Stomach (tissue), 4 donors: Measurements from ENCODE around the gene RNF207.

ENCODE experiments used
- EP300 ChIP-seq: sonication (generic); formaldehyde crosslinking; IDR thresholded peaks from one replicate; pipeline ENCODE4 v1.6.1; 2017; ENCODE audit warnings: antibody characterized with exemption
- POLR2A ChIP-seq, 4 donors: fragments of 450-650 bp; IDR thresholded peaks; one replicate each; pipeline ENCODE4 v1.6.1; 2016; ENCODE audit warnings: antibody characterized with exemption in 4 of 4, control low read depth in 2 of 4, mild to moderate bottlenecking in 1 of 4, moderate library complexity in 1 of 4
- POLR2AphosphoS5 ChIP-seq, 3 donors: sonication (generic); formaldehyde crosslinking; IDR thresholded peaks; one replicate each; pipeline ENCODE4 v1.6.1; 2016; ENCODE audit warnings: antibody characterized with exemption in 3 of 3
- TF ChIP-seq, protein P1 (sequence below), 7 experiments: fragments of 450-650 bp in 4 of 7; fragments of 200-600 bp in 3 of 7; sonication (generic) in 3 of 7; IDR thresholded peaks; one replicate each; pipeline ENCODE4 v1.5.1; 2016 to 2019; ENCODE audit warnings: antibody characterized with exemption in 7 of 7, control low read depth in 2 of 7, mild to moderate bottlenecking in 1 of 7

DNA sequence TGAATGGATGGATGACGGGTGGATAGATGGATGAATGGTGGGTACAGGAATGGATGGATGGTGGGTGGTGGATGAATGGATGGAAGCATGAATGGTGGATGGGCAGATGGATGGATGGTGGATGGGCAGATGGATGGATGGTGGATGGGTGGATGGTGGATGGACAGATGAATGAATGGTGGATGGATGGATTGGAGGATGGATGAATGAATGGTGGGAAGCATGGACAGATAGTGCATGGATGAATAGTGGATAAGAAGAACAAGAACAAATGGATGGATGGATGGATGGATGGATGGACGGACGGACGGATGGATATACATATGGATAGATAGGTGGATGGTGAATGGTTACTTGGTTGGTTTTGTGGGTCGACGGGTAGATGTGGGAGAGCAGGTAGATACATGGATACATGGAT is 30.5 kb upstream of the RNF207 start:
- TF ChIP-seq, protein P1, sequence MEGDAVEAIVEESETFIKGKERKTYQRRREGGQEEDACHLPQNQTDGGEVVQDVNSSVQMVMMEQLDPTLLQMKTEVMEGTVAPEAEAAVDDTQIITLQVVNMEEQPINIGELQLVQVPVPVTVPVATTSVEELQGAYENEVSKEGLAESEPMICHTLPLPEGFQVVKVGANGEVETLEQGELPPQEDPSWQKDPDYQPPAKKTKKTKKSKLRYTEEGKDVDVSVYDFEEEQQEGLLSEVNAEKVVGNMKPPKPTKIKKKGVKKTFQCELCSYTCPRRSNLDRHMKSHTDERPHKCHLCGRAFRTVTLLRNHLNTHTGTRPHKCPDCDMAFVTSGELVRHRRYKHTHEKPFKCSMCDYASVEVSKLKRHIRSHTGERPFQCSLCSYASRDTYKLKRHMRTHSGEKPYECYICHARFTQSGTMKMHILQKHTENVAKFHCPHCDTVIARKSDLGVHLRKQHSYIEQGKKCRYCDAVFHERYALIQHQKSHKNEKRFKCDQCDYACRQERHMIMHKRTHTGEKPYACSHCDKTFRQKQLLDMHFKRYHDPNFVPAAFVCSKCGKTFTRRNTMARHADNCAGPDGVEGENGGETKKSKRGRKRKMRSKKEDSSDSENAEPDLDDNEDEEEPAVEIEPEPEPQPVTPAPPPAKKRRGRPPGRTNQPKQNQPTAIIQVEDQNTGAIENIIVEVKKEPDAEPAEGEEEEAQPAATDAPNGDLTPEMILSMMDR (IDR thresholded peaks at IDR 0.05): no peak
- TF ChIP-seq POLR2AphosphoS5 (IDR thresholded peaks at IDR 0.05) (no peak), POLR2A (IDR thresholded peaks at IDR 0.05) (no peak), EP300 (no peak)
